ENCODE measurements around the gene NRXN3. TPM values are rescaled to one million over a fixed set of nuclear protein-coding genes. Genes with fewer than 3 reads are reported as not detected.

NRXN3 gene
- total RNA-seq, 1 experiment from 2014 or later: not detected

DNA sequence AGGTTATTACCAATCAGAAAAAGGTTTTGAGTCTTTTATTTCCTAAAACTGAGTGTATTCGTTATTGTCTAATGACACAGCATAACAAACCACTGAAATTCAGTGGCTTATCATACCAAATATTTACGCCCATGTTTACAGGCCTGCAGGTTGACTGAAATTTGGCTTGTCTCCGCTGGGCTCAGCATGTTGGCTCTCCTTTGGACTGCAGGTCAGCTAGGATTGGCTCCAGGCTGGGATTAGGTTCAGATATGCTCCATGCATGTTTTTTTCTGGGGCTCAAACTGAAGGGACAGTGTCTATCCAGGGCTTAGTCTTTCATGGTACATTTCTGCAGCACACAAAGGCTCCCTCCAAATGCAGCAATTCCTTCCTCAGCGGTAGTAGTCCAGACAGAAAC is 1471.2 kb downstream of the NRXN3 start:
- Histone ChIP-seq H3K36me3 (ENCODE audit: control insufficient read depth in 1 of 2, insufficient read depth in 2 of 2, low read length in 2 of 2) (no peaks in the 10 kb centered on the region), H3K4me3 (replicated peaks in 1 of 2; ENCODE audit: low read depth in 1 of 2, low read length in 2 of 2) (no peak overlapping the region), H3K9ac (ENCODE audit: low read length) (no peak overlapping the region), H3K27ac (ENCODE audit: low read depth, low read length) (no peak overlapping the region), H3K9me2 (ENCODE audit: insufficient read depth) (no peaks in the 10 kb centered on the region), H3K79me2 (ENCODE audit: insufficient read depth, low read length) (no peaks in the 10 kb centered on the region), H3K4me2 (ENCODE audit: low read length) (no peak overlapping the region), H3K4me1 (ENCODE audit: control insufficient read depth in 1 of 2, insufficient read depth in 2 of 2, low read length in 2 of 2) (no peaks in the 10 kb centered on the region), H4K20me1 (ENCODE audit: insufficient read depth) (no peaks in the 10 kb centered on the region), H3K27me3 (ENCODE audit: insufficient read depth, low read length) (no peaks in the 10 kb centered on the region; the same call in 1 of the 2 replicates), H2AFZ (ENCODE audit: low read depth, low read length, poor library complexity, severe bottlenecking) (no peak overlapping the region), H3K9me3 (ENCODE audit: control insufficient read depth in 1 of 2, insufficient read depth in 1 of 2, low read depth in 1 of 2, low read length in 2 of 2) (peaks cover 9 to 24% of the 10 kb centered on the region in 2 experiments; a peak in 2 of 4 replicates)
- ATAC-seq (no peak), DNase-seq (ENCODE audit: low read depth, low spot score) (no peak)
- intact Hi-C loops (cut with micrococcal nuclease): no loop called here
- TF ChIP-seq ZNF274 (IDR thresholded peaks at IDR 0.05; ENCODE audit: low read depth, low read length) (no peak), FOSL1 (IDR thresholded peaks at IDR 0.05; ENCODE audit: low read depth) (no peak), SIN3A (IDR thresholded peaks at IDR 0.05; ENCODE audit: low read depth) (no peak), TCF7L2 (IDR thresholded peaks at IDR 0.05; ENCODE audit: borderline replicate concordance, extremely low read depth, insufficient read depth, insufficient read length) (no peak), EZH2phosphoT487 (IDR thresholded peaks at IDR 0.05; ENCODE audit: borderline replicate concordance) (no peak), ZFX (IDR thresholded peaks at IDR 0.05) (no peak), JUND (IDR thresholded peaks at IDR 0.05) (no peak)
- TF ChIP-seq, protein P1, sequence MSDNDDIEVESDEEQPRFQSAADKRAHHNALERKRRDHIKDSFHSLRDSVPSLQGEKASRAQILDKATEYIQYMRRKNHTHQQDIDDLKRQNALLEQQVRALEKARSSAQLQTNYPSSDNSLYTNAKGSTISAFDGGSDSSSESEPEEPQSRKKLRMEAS (IDR thresholded peaks at IDR 0.05): no peak
- TF ChIP-seq, protein P2, sequence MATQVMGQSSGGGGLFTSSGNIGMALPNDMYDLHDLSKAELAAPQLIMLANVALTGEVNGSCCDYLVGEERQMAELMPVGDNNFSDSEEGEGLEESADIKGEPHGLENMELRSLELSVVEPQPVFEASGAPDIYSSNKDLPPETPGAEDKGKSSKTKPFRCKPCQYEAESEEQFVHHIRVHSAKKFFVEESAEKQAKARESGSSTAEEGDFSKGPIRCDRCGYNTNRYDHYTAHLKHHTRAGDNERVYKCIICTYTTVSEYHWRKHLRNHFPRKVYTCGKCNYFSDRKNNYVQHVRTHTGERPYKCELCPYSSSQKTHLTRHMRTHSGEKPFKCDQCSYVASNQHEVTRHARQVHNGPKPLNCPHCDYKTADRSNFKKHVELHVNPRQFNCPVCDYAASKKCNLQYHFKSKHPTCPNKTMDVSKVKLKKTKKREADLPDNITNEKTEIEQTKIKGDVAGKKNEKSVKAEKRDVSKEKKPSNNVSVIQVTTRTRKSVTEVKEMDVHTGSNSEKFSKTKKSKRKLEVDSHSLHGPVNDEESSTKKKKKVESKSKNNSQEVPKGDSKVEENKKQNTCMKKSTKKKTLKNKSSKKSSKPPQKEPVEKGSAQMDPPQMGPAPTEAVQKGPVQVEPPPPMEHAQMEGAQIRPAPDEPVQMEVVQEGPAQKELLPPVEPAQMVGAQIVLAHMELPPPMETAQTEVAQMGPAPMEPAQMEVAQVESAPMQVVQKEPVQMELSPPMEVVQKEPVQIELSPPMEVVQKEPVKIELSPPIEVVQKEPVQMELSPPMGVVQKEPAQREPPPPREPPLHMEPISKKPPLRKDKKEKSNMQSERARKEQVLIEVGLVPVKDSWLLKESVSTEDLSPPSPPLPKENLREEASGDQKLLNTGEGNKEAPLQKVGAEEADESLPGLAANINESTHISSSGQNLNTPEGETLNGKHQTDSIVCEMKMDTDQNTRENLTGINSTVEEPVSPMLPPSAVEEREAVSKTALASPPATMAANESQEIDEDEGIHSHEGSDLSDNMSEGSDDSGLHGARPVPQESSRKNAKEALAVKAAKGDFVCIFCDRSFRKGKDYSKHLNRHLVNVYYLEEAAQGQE (IDR thresholded peaks at IDR 0.05; ENCODE audit: low read depth): no peak
- TF ChIP-seq, protein P3, sequence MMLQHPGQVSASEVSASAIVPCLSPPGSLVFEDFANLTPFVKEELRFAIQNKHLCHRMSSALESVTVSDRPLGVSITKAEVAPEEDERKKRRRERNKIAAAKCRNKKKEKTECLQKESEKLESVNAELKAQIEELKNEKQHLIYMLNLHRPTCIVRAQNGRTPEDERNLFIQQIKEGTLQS (IDR thresholded peaks at IDR 0.05): no peak
- POLR2A ChIA-PET: no interaction called here
- CTCF ChIA-PET: no interaction called here
- no TSS peak for BruUV-seq (replicated peaks)
- RAD21 ChIA-PET (ENCODE audit: low non-redundant PET in 1 of 2, low total read pairs in 2 of 2, uncharacterized antibody in 2 of 2, unreplicated experiment in 2 of 2): no interaction called here

Data from HCT116 (cell line).